ENCODE data around the gene CAPN9.

DNA sequence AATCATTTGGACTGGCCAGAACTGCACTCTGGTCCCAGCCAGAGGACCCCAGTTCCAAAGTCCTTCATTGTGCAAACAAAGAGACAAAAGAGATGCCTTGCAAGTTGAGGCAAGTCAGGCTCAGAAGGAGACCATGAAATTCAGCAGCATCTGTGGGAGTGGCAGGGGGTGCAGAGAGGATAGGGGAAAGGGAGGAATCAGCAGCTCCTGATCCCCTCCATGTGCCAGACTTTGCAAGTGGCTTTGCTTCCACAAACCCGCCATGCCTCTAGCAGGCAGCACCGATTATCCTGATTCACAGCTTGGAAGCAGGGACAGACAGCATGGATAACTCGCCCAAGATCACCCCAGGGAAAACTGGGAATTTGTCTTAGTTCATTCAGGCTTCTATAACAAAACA lies 2.1 kb upstream of the CAPN9 start:
- TF ChIP-seq, protein P1, sequence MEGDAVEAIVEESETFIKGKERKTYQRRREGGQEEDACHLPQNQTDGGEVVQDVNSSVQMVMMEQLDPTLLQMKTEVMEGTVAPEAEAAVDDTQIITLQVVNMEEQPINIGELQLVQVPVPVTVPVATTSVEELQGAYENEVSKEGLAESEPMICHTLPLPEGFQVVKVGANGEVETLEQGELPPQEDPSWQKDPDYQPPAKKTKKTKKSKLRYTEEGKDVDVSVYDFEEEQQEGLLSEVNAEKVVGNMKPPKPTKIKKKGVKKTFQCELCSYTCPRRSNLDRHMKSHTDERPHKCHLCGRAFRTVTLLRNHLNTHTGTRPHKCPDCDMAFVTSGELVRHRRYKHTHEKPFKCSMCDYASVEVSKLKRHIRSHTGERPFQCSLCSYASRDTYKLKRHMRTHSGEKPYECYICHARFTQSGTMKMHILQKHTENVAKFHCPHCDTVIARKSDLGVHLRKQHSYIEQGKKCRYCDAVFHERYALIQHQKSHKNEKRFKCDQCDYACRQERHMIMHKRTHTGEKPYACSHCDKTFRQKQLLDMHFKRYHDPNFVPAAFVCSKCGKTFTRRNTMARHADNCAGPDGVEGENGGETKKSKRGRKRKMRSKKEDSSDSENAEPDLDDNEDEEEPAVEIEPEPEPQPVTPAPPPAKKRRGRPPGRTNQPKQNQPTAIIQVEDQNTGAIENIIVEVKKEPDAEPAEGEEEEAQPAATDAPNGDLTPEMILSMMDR (conservative IDR thresholded peaks at IDR 0.05; ENCODE audit: low read depth, low read length): no peak
- TF ChIP-seq EZH2 (IDR thresholded peaks at IDR 0.05; ENCODE audit: low read length, unreplicated experiment) (no peak), EZH2phosphoT487 (IDR thresholded peaks at IDR 0.05; ENCODE audit: borderline replicate concordance, low read length) (no peak)
